Body of pancreas (tissue), 4 donors: ENCODE measurements around the gene EMSY.

Source experiments
- CTCF ChIP-seq, 7 experiments: fragments of 450-650 bp in 4 of 7; fragments of 200-600 bp in 3 of 7; sonication (generic) in 3 of 7; IDR thresholded peaks; one replicate each; pipeline ENCODE4 v1.5.1; 2016 to 2019; ENCODE audit warnings: antibody characterized with exemption in 7 of 7
- POLR2A ChIP-seq, 3 donors: fragments of 450-650 bp; IDR thresholded peaks; one replicate each; pipeline ENCODE4 v1.6.1; 2016; ENCODE audit warnings: antibody characterized with exemption in 3 of 3, mild to moderate bottlenecking in 2 of 3

GRCh38 chr11:76589964-76590950, 145.4 kb downstream of the EMSY start:
- TF ChIP-seq CTCF (IDR thresholded peaks at IDR 0.05) (no peak), POLR2A (IDR thresholded peaks at IDR 0.05) (no peak)
